SK-N-SH (cell line): ENCODE measurements around the gene MRPL10. TPM values are rescaled to one million over a fixed set of nuclear protein-coding genes. Genes with fewer than 3 reads are reported as not detected.

Source experiments
- CTCF ChIA-PET: fragments of 300-600, 350-600 bp; formaldehyde crosslinking; extraction: SDS; loops from one replicate; lab custom pipeline; 2021; lab: Yijun Ruan, JAX
- POLR2A ChIA-PET: fragments of 350-600 bp; sonication (Branson Sonifier 250); formaldehyde crosslinking; extraction: SDS; loops from one replicate; lab custom pipeline; 2020; ENCODE audit warnings: antibody characterized with exemption, inconsistent platforms; lab: Yijun Ruan, JAX
- DNase-seq: peaks from one replicate; pipeline ENCODE4 v3.0.0; 2012
- H2AFZ ChIP-seq: fragments of 200-600 bp; sonication (generic); 2 replicates; pipeline ENCODE4 v1.8.1; 2016; ENCODE audit warnings: antibody characterized with exemption, mild to moderate bottlenecking, low read depth
- H3F3A ChIP-seq: fragments of 200-600 bp; sonication (generic); replicated peaks from 2 replicates; pipeline ENCODE3; 2016; ENCODE audit warnings: antibody characterized with exemption, mild to moderate bottlenecking; ENCODE audit not compliant: insufficient read depth
- H3K27ac ChIP-seq, 2 experiments: fragments of 200-500 bp in 1 of 2; fragments of 200-600 bp in 1 of 2; sonication (Bioruptor generic) in 1 of 2; sonication (generic), shearing (Covaris generic) in 1 of 2; 2 replicates each; pipeline versions ENCODE4 v1.5.1 to v1.6.1; 2014 to 2016; ENCODE audit warnings: low read depth in 2 of 2, inconsistent platforms in 1 of 2, low read length in 1 of 2, mild to moderate bottlenecking in 1 of 2, mixed read lengths in 1 of 2
- H3K27me3 ChIP-seq: fragments of 200-600 bp; sonication (generic), shearing (Covaris generic); 2 replicates; pipeline ENCODE4 v1.6.1; 2016; ENCODE audit warnings: mixed run types; ENCODE audit not compliant: insufficient read depth
- H3K36me3 ChIP-seq, 2 experiments: fragments of 200-500 bp in 1 of 2; fragments of 200-600 bp in 1 of 2; sonication (Bioruptor generic) in 1 of 2; sonication (generic) in 1 of 2; replicated peaks in 1 of 2; 2 replicates each; pipeline versions ENCODE3 to v1.5.1; 2014 to 2016; ENCODE audit warnings: low read length in 1 of 2, mild to moderate bottlenecking in 1 of 2; ENCODE audit not compliant: insufficient read depth in 2 of 2, control insufficient read depth in 1 of 2
- H3K4me1 ChIP-seq, 2 experiments: fragments of 200-500 bp in 1 of 2; fragments of 200-600 bp in 1 of 2; sonication (Bioruptor generic) in 1 of 2; sonication (generic), shearing (Covaris generic) in 1 of 2; 2 replicates each; pipeline versions ENCODE4 v1.5.1 to v1.6.1; 2014 to 2016; ENCODE audit warnings: low read depth in 1 of 2, low read length in 1 of 2, mixed run types in 1 of 2; ENCODE audit not compliant: insufficient read depth in 2 of 2, control insufficient read depth in 1 of 2
- H3K4me2 ChIP-seq: fragments of 200-600 bp; sonication (generic), shearing (Covaris generic); 2 replicates; pipeline ENCODE4 v1.6.1; 2017; ENCODE audit warnings: mixed run types
- H3K4me3 ChIP-seq, 2 experiments: fragments of 200-500 bp in 1 of 2; fragments of 200-600 bp in 1 of 2; sonication (Bioruptor generic) in 1 of 2; sonication (generic), shearing (Covaris generic) in 1 of 2; 2 replicates each; pipeline versions ENCODE4 v1.5.1 to v1.8.1; 2014 to 2016; ENCODE audit warnings: low read depth in 2 of 2, inconsistent platforms in 1 of 2, low read length in 1 of 2, mild to moderate bottlenecking in 1 of 2, mixed read lengths in 1 of 2, moderate library complexity in 1 of 2
- H3K79me2 ChIP-seq: fragments of 200-600 bp; sonication (generic); 2 replicates; pipeline ENCODE4 v1.8.1; 2017; ENCODE audit warnings: mild to moderate bottlenecking; ENCODE audit not compliant: insufficient read depth
- H3K9ac ChIP-seq: fragments of 200-600 bp; sonication (generic); 2 replicates; pipeline ENCODE4 v1.6.1; 2017; ENCODE audit warnings: mixed run types
- H3K9me2 ChIP-seq: fragments of 200-600 bp; sonication (generic); 2 replicates; pipeline ENCODE4 v1.6.1; 2017; ENCODE audit warnings: mixed run types
- H3K9me3 ChIP-seq: fragments of 200-600 bp; sonication (generic); 2 replicates; pipeline ENCODE4 v1.6.1; 2017; ENCODE audit warnings: mixed run types, mild to moderate bottlenecking, moderate library complexity
- H4K20me1 ChIP-seq: fragments of 200-600 bp; sonication (generic); 2 replicates; pipeline ENCODE4 v1.6.1; 2017; ENCODE audit warnings: mild to moderate bottlenecking, mixed run types; ENCODE audit not compliant: insufficient read depth
- CHD2 ChIP-seq: fragments of 150-350 bp; IDR thresholded peaks from 2 replicates; pipeline ENCODE4 v1.6.1; 2018; ENCODE audit warnings: low read length; ENCODE audit not compliant: partially characterized antibody
- EZH2phosphoT487 ChIP-seq: fragments of 200-600 bp; sonication (generic); IDR thresholded peaks from 2 replicates; pipeline ENCODE4 v1.6.1; 2017; ENCODE audit warnings: low read depth, mixed run types, mild to moderate bottlenecking, antibody characterized with exemption, moderate library complexity, borderline replicate concordance
- FOXJ3 ChIP-seq: sonication (generic); formaldehyde crosslinking; IDR thresholded peaks from 2 replicates; pipeline ENCODE4 v1.5.1; 2020; ENCODE audit warnings: mild to moderate bottlenecking, missing genetic modification reagents
- GATA2 ChIP-seq: sonication (generic); formaldehyde crosslinking; IDR thresholded peaks from 2 replicates; pipeline ENCODE4 v1.5.0; 2020; ENCODE audit warnings: mild to moderate bottlenecking, missing genetic modification reagents
- IRF3 ChIP-seq: fragments of 150-350 bp; IDR thresholded peaks from 2 replicates; pipeline ENCODE4 v1.6.1; 2016; ENCODE audit warnings: mild to moderate bottlenecking, low read depth, low read length
- JUND ChIP-seq: IDR thresholded peaks from 2 replicates; pipeline ENCODE4 v1.4.0; 2012
- MEF2A ChIP-seq: IDR thresholded peaks from 2 replicates; pipeline ENCODE4 v1.4.0; 2012; ENCODE audit warnings: low read depth, borderline replicate concordance
- NRF1 ChIP-seq: IDR thresholded peaks from 2 replicates; pipeline ENCODE4 v1.6.1; 2012; ENCODE audit warnings: low read depth, mild to moderate bottlenecking, low read length
- REST ChIP-seq: IDR thresholded peaks from 2 replicates; pipeline ENCODE4 v1.6.1; 2012; ENCODE audit warnings: mild to moderate bottlenecking, low read depth, low read length, moderate library complexity
- RFX5 ChIP-seq: IDR thresholded peaks from 2 replicates; pipeline ENCODE4 v1.6.1; 2012; ENCODE audit warnings: mild to moderate bottlenecking, improper control_type of control experiment, low read length
- TEAD4 ChIP-seq: IDR thresholded peaks from 2 replicates; pipeline ENCODE4 v1.4.0; 2012; ENCODE audit warnings: mild to moderate bottlenecking, borderline replicate concordance; ENCODE audit not compliant: insufficient read depth
- YY1 ChIP-seq: IDR thresholded peaks from 2 replicates; pipeline ENCODE4 v1.4.0; 2012; ENCODE audit warnings: low read depth, mild to moderate bottlenecking
- WGBS: methylation state at CpG from one replicate; pipeline ENCODE4 v1.1.6; 2017; ENCODE audit warnings: low lambda C conversion rate; 5-methylcytosine and 5-hydroxymethylcytosine counted together
- polyA plus RNA-seq, 3 experiments: library from polyadenylated mRNA; depleted of rRNA; stranded (reverse); fragments of >200 nt; gene quantifications; 2 replicates each; pipeline ENCODE4 v1.2.3, GENCODE V29; 2012
- TF ChIP-seq, protein P1 (sequence below): fragments of 200-600 bp; sonication (generic); IDR thresholded peaks from 2 replicates; pipeline ENCODE4 v1.6.1; 2017; ENCODE audit warnings: antibody characterized with exemption, mild to moderate bottlenecking, moderate library complexity
- TF ChIP-seq, protein P2 (sequence below): IDR thresholded peaks from 2 replicates; pipeline ENCODE4 v1.4.0; 2012; ENCODE audit warnings: low read depth, borderline replicate concordance

Gene MRPL10
- polyA plus RNA-seq, 1 of the 3 experiments (the other 2 are of a cell fraction), result 136 TPM

DNA sequence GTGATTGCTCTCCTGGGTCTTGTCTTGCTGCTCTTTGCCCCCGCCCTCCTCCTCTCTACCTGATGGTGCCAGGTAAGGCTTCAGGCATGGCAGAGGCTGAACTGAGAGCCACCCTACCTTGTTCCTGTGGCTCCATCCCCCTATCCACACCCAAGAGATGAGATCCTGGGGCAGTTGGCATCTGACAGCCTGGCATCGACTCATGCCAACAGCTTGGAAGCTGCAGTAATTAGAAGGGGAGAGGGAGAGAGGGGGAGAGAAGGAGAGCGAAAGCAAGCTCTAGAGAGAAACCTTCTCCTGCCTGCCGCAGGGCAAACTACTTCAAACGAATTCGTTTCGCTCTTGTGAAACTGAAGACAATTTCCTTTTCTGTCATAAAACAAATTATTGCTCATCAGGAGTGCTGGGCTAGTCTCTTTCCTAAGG lies 33.5 kb upstream of the MRPL10 start:
- no peaks in the 10 kb centered on the region for H3K9me3 ChIP-seq
- no peak overlapping the region for H3K27ac ChIP-seq
- H3K9me2 ChIP-seq, result no peaks in the 10 kb centered on the region
- DNase-seq, result no peak
- H3F3A ChIP-seq, result no peaks in the 10 kb centered on the region
- H3K9ac ChIP-seq, result no peak overlapping the region
- no peak overlapping the region for H2AFZ ChIP-seq
- ChIA-PET CTCF (interaction anchor here (1.0 to 33.0 kb wide), 4 partner anchors 9 to 27 kb away, joined by 4 to 1447 read pairs (median 288); partner anchors contain the start of genes LRRC46, MRPL10, SCRN2 and SP2), POLR2A (interaction anchor here (0.8 kb wide), 1 partner anchor 31 kb away, joined by 4 read pairs; the partner anchor contains the start of gene SP2)
- H3K4me3 ChIP-seq, result no peak overlapping the region
- H3K27me3 ChIP-seq, result peaks cover 16% of the 10 kb centered on the region
- WGBS, result 42% methylated on average over 7 of the region's 7 CpGs
- no peaks in the 10 kb centered on the region for H4K20me1 ChIP-seq
- no peaks in the 10 kb centered on the region for H3K79me2 ChIP-seq
- H3K36me3 ChIP-seq, result no peaks in the 10 kb centered on the region
- TF ChIP-seq EZH2phosphoT487 (no peak), TEAD4 (no peak), REST (no peak), FOXJ3 (CRISPR knock-in tag) (no peak), NRF1 (no peak), YY1 (no peak), MEF2A (no peak), IRF3 (no peak), GATA2 (no peak), JUND (no peak), CHD2 (no peak), RFX5 (no peak)
- TF ChIP-seq, protein P1, sequence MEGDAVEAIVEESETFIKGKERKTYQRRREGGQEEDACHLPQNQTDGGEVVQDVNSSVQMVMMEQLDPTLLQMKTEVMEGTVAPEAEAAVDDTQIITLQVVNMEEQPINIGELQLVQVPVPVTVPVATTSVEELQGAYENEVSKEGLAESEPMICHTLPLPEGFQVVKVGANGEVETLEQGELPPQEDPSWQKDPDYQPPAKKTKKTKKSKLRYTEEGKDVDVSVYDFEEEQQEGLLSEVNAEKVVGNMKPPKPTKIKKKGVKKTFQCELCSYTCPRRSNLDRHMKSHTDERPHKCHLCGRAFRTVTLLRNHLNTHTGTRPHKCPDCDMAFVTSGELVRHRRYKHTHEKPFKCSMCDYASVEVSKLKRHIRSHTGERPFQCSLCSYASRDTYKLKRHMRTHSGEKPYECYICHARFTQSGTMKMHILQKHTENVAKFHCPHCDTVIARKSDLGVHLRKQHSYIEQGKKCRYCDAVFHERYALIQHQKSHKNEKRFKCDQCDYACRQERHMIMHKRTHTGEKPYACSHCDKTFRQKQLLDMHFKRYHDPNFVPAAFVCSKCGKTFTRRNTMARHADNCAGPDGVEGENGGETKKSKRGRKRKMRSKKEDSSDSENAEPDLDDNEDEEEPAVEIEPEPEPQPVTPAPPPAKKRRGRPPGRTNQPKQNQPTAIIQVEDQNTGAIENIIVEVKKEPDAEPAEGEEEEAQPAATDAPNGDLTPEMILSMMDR, result no peak
- TF ChIP-seq, protein P2, sequence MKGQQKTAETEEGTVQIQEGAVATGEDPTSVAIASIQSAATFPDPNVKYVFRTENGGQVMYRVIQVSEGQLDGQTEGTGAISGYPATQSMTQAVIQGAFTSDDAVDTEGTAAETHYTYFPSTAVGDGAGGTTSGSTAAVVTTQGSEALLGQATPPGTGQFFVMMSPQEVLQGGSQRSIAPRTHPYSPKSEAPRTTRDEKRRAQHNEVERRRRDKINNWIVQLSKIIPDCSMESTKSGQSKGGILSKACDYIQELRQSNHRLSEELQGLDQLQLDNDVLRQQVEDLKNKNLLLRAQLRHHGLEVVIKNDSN, result no peak
- TF ChIP-seq, all 33 proteins: peak for 0
- Histone ChIP-seq H3K4me2 (no peak overlapping the region; the same call in 1 of the 2 replicates), H3K4me1 (peaks cover 0 to 5% of the 10 kb centered on the region in 2 experiments; a peak in 1 of 4 replicates)
